HEK293 (cell line): Measurements from ENCODE around the gene BACH2.

Experiments
- EGR2 ChIP-seq: fragments of 450-650 bp; formaldehyde crosslinking; IDR thresholded peaks from 2 replicates; pipeline ENCODE4 v1.5.1; 2016; ENCODE audit warnings: low read depth, missing biosample characterization, missing genetic modification characterization
- GLI4 ChIP-seq: fragments of 450-650 bp; formaldehyde crosslinking; IDR thresholded peaks from 2 replicates; pipeline ENCODE4 v1.5.1; 2016; ENCODE audit warnings: missing biosample characterization, missing genetic modification characterization
- KLF9 ChIP-seq: fragments of 450-650 bp; formaldehyde crosslinking; IDR thresholded peaks from 2 replicates; pipeline ENCODE4 v1.5.1; 2016; ENCODE audit warnings: missing biosample characterization, missing genetic modification characterization, low read depth
- PATZ1 ChIP-seq: fragments of 450-650 bp; formaldehyde crosslinking; IDR thresholded peaks from 2 replicates; pipeline ENCODE4 v1.5.1; 2016; ENCODE audit warnings: missing biosample characterization, missing genetic modification characterization
- PRDM10 ChIP-seq: fragments of 450-650 bp; formaldehyde crosslinking; IDR thresholded peaks from 2 replicates; pipeline ENCODE4 v1.5.1; 2016; ENCODE audit warnings: missing biosample characterization, missing genetic modification characterization
- PRDM4 ChIP-seq: fragments of 450-650 bp; formaldehyde crosslinking; IDR thresholded peaks from 2 replicates; pipeline ENCODE4 v1.5.1; 2017; ENCODE audit warnings: missing biosample characterization, missing genetic modification characterization
- SCRT2 ChIP-seq: fragments of 450-650 bp; formaldehyde crosslinking; IDR thresholded peaks from 2 replicates; pipeline ENCODE4 v1.5.1; 2016; ENCODE audit warnings: missing biosample characterization, missing genetic modification characterization
- YY1 ChIP-seq: fragments of 450-650 bp; formaldehyde crosslinking; IDR thresholded peaks from 2 replicates; pipeline ENCODE4 v1.5.1; 2018; ENCODE audit warnings: missing biosample characterization, missing genetic modification characterization
- ZBTB49 ChIP-seq: fragments of 450-650 bp; formaldehyde crosslinking; IDR thresholded peaks from 2 replicates; pipeline ENCODE4 v1.5.1; 2016; ENCODE audit warnings: missing biosample characterization, missing genetic modification characterization, low read depth
- ZBTB6 ChIP-seq: fragments of 450-650 bp; formaldehyde crosslinking; IDR thresholded peaks from 2 replicates; pipeline ENCODE4 v1.5.1; 2017; ENCODE audit warnings: missing biosample characterization, missing genetic modification characterization
- ZNF10 ChIP-seq: fragments of 450-650 bp; formaldehyde crosslinking; IDR thresholded peaks from 2 replicates; pipeline ENCODE4 v1.5.1; 2017; ENCODE audit warnings: missing biosample characterization, missing genetic modification characterization
- ZNF146 ChIP-seq: fragments of 450-650 bp; formaldehyde crosslinking; IDR thresholded peaks from 2 replicates; pipeline ENCODE4 v1.5.1; 2016; ENCODE audit warnings: missing biosample characterization, missing genetic modification characterization
- ZNF155 ChIP-seq: fragments of 450-650 bp; formaldehyde crosslinking; IDR thresholded peaks from 2 replicates; pipeline ENCODE4 v1.5.1; 2016; ENCODE audit warnings: missing biosample characterization, missing genetic modification characterization
- ZNF335 ChIP-seq: fragments of 450-650 bp; formaldehyde crosslinking; conservative IDR thresholded peaks from 2 replicates; pipeline ENCODE4 v1.5.1; 2016; ENCODE audit warnings: missing biosample characterization, missing genetic modification characterization
- ZNF433 ChIP-seq: fragments of 450-650 bp; formaldehyde crosslinking; IDR thresholded peaks from 2 replicates; pipeline ENCODE4 v1.5.1; 2016; ENCODE audit warnings: missing biosample characterization, missing genetic modification characterization, low read depth
- ZNF76 ChIP-seq: fragments of 450-650 bp; formaldehyde crosslinking; IDR thresholded peaks from 2 replicates; pipeline ENCODE4; 2016; ENCODE audit warnings: low read depth, missing biosample characterization, missing genetic modification characterization, borderline replicate concordance
- TF ChIP-seq, protein P1 (sequence below): fragments of 450-650 bp; formaldehyde crosslinking; IDR thresholded peaks from 2 replicates; pipeline ENCODE4 v1.5.1; 2016; ENCODE audit warnings: missing biosample characterization, missing genetic modification characterization
- TF ChIP-seq, protein P2 (sequence below): fragments of 450-650 bp; formaldehyde crosslinking; IDR thresholded peaks from 2 replicates; pipeline ENCODE4 v1.5.1; 2016; ENCODE audit warnings: missing biosample characterization, missing genetic modification characterization
- TF ChIP-seq, protein P3 (sequence below): fragments of 450-650 bp; formaldehyde crosslinking; IDR thresholded peaks from 2 replicates; pipeline ENCODE4 v1.5.1; 2016; ENCODE audit warnings: missing biosample characterization, missing genetic modification characterization
- TF ChIP-seq, protein P4 (sequence below): fragments of 450-650 bp; formaldehyde crosslinking; IDR thresholded peaks from 2 replicates; pipeline ENCODE4 v1.5.1; 2016; ENCODE audit warnings: missing biosample characterization, missing genetic modification characterization

The BACH2 gene

DNA sequence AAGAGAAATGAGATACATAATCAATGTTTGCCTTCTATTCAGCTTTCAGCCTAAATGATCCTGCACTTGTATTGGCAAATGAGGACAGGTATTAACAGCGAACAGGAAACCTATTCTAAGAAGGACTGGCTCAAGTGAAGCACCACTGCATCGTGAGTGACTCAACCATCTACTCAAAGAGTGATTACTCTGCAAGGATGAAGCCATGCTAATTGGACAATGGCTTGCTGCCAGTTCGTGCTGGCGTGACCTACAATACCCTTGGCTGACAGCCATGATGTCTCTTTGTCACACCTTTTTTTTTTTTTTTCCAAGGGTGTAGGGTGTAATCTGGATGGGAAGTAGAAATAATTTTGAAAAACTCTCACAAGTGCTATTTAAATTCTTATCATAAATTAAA, 297.5 kb downstream of the BACH2 start (continued):
- peak; percentile 85 for TF ChIP-seq PRDM10 (tag by site-specific recombination)
- no peak for TF ChIP-seq ZBTB49 (tag by site-specific recombination)
- TF ChIP-seq ZNF335 (tag by site-specific recombination), result no peak; the same call in 1 of the 2 replicates
- TF ChIP-seq GLI4 (tag by site-specific recombination), result no peak
- no peak for TF ChIP-seq ZNF433 (tag by site-specific recombination)
- no peak; the same call in 1 of the 2 replicates for TF ChIP-seq PATZ1 (tag by site-specific recombination)
- TF ChIP-seq, protein P1, sequence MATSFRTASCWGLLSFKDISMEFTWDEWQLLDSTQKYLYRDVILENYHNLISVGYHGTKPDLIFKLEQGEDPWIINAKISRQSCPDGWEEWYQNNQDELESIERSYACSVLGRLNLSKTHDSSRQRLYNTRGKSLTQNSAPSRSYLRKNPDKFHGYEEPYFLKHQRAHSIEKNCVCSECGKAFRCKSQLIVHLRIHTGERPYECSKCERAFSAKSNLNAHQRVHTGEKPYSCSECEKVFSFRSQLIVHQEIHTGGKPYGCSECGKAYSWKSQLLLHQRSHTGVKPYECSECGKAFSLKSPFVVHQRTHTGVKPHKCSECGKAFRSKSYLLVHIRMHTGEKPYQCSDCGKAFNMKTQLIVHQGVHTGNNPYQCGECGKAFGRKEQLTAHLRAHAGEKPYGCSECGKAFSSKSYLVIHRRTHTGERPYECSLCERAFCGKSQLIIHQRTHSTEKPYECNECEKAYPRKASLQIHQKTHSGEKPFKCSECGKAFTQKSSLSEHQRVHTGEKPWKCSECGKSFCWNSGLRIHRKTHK (tag by site-specific recombination), result no peak
- TF ChIP-seq, protein P2, sequence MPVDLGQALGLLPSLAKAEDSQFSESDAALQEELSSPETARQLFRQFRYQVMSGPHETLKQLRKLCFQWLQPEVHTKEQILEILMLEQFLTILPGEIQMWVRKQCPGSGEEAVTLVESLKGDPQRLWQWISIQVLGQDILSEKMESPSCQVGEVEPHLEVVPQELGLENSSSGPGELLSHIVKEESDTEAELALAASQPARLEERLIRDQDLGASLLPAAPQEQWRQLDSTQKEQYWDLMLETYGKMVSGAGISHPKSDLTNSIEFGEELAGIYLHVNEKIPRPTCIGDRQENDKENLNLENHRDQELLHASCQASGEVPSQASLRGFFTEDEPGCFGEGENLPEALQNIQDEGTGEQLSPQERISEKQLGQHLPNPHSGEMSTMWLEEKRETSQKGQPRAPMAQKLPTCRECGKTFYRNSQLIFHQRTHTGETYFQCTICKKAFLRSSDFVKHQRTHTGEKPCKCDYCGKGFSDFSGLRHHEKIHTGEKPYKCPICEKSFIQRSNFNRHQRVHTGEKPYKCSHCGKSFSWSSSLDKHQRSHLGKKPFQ (tag by site-specific recombination), result 0 out of 2 replicates have a peak, but pooled peaks have one; percentile 71
- TF ChIP-seq, protein P3, sequence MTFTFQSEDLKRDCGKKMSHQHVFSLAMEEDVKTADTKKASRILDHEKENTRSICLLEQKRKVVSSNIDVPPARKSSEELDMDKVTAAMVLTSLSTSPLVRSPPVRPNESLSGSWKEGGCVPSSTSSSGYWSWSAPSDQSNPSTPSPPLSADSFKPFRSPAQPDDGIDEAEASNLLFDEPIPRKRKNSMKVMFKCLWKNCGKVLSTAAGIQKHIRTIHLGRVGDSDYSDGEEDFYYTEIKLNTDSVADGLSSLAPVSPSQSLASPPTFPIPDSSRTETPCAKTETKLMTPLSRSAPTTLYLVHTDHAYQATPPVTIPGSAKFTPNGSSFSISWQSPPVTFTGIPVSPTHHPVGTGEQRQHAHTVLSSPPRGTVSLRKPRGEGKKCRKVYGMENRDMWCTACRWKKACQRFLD (tag by site-specific recombination), result no peak
- no peak for TF ChIP-seq EGR2 (tag by site-specific recombination)
- no peak for TF ChIP-seq YY1 (tag by site-specific recombination)
- TF ChIP-seq ZNF76 (tag by site-specific recombination), result peak; percentile 50; the same call in 1 of the 2 replicates
- peak; percentile 72 for TF ChIP-seq KLF9
- TF ChIP-seq ZBTB6, result peak; percentile 71
- no peak for TF ChIP-seq ZNF10
- TF ChIP-seq, protein P4, sequence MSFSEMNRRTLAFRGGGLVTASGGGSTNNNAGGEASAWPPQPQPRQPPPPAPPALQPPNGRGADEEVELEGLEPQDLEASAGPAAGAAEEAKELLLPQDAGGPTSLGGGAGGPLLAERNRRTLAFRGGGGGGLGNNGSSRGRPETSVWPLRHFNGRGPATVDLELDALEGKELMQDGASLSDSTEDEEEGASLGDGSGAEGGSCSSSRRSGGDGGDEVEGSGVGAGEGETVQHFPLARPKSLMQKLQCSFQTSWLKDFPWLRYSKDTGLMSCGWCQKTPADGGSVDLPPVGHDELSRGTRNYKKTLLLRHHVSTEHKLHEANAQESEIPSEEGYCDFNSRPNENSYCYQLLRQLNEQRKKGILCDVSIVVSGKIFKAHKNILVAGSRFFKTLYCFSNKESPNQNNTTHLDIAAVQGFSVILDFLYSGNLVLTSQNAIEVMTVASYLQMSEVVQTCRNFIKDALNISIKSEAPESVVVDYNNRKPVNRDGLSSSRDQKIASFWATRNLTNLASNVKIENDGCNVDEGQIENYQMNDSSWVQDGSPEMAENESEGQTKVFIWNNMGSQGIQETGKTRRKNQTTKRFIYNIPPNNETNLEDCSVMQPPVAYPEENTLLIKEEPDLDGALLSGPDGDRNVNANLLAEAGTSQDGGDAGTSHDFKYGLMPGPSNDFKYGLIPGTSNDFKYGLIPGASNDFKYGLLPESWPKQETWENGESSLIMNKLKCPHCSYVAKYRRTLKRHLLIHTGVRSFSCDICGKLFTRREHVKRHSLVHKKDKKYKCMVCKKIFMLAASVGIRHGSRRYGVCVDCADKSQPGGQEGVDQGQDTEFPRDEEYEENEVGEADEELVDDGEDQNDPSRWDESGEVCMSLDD (tag by site-specific recombination), result no peak
- TF ChIP-seq ZNF146 (tag by site-specific recombination), result no peak
- TF ChIP-seq PRDM4 (tag by site-specific recombination), result peak; percentile 25; the same call in 1 of the 2 replicates
- no peak for TF ChIP-seq SCRT2
- TF ChIP-seq ZNF155 (tag by site-specific recombination), result no peak
